Right renal cortex interstitium (tissue), 3 donors: Measurements from ENCODE around the gene ITIH5. TPM values are rescaled to one million over a fixed set of nuclear protein-coding genes. Genes with fewer than 3 reads are reported as not detected.
"Not testable (repeated sequence)": the region's sequence is repeated elsewhere in the genome, so short reads cannot be mapped to it uniquely, and the experiment has no call there.

Experiments
- DNase-seq, 3 donors: peaks; one replicate each; pipeline ENCODE4 v3.0.0-alpha.2; 2013; ENCODE audit warnings: low read depth in 3 of 3, low spot score in 2 of 3
- polyA plus RNA-seq, 3 donors: library from polyadenylated mRNA; unstranded; fragments of 120-200 nt; gene quantifications; one replicate each; pipeline ENCODE4 v1.2.1, GENCODE V29; 2013; ENCODE audit not compliant: insufficient read length in 3 of 3

ITIH5 gene
- 10 to 100 TPM; 21.9 to 25.9 (median 24.2) TPM for polyA plus RNA-seq

- DNase-seq = no peak
These were observed at the start of gene ITIH5 for GRCh38 chr10:7666253-7667023. Gene ITIH5, minus strand, starts transcription at chr10:7666966. Its CDS starts 74 bp downstream, at chr10:7666892.

GRCh38 chr10:7715515-7715914 is 48.7 kb upstream of the ITIH5 start:
- no peak for DNase-seq

DNA sequence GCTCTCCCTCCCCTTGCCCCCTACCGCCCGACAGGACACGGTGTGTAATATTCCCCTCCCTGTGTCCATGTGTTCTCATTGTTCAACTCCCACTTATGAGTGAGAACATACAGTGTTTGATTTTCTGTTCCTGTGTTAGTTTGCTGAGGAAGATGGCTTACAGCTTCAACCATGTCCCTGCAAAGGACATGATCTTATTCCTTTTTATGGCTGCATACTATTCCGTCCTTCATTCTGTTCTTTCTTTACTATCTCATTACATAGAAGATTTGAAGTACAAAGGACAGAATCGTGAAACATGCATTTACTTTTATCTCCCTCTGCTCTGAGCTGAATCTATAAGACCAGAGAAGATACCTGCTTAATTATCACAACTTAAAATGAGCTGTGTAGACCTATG is 44.3 kb upstream of the ITIH5 start:
- DNase-seq = not testable (repeated sequence)

DNA sequence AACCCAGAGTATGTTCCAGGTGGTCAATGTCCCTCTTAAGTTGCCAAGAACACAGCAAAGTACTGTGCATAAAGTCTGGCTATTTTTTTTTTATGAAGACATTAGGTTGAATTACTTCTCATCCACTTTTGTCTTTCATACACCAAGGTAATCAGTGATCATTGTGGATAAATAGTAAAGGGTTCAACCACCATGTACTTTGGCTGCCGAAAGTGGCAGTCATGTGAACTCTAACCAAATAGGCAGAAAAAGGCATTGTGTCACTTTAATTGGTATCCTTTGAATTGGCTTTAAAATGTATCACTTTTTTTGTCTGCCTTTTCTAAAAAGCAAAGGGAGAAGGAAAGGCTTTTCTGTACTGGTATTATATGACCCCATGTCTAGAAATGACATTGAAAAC is 43.7 kb upstream of the ITIH5 start:
- DNase-seq = no peak

- no peak for DNase-seq
These were observed 42.1 kb upstream of the ITIH5 start for GRCh38 chr10:7708832-7709231.

DNA sequence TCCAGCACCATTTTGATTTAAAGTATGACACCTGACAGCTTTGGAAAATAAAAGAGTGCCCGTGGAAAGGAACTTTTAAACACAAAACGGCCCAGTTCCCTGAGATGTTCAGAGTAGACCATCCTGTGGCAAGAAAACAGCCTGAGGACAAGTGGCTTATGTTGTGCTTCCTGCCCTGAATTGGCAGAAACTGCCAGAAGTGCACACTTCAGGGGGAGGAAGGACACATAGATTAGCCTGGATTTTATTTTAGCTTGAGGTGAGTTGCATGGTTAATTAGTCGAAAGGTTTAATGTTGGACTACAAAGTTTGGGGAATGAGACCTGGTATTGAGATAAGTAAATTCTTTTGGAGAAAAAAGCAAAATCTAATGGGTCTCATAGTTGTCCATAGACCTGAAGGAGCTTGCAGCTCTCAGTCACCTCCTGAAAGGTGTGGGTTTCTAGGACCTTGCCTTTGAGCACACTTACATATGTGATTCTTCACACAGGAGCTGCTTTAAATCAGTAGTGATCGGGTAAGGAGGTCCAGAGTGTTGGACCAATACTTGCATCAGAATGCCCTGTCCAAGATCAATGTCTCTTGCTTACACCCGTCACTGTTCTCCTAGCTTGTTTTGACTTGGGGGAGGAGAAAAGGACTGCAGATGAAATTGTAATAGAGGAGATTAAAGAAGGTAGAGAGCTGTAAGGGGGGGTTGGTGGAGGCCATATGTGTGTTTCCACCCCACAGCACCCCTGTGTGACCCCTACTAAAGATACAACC is 41.3 kb upstream of the ITIH5 start:
- no peak for DNase-seq

DNA sequence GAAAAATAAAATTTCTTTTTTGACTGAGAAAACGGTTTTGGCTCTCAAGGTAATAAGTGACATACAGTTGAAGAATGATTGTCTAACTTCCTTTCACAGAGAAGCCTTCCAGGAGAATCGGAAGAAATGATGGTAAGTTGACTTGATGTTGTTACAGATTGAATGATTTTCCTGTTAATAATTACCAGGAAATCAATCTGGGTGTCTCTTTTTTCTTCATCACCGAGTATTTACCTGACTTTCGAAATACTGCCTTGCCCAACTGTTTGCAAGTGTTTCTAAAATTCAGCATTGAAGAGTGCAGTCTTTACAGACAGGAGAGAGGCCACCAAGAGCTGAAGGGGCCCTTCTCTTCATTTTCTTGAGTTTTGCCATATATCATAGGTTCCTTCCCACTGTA is 40.3 kb upstream of the ITIH5 start:
- no peak for DNase-seq

- no peak for DNase-seq
These were observed 39.8 kb upstream of the ITIH5 start for GRCh38 chr10:7706534-7707073.

- no peak for DNase-seq
These were observed 38.6 kb upstream of the ITIH5 start for GRCh38 chr10:7705341-7705740.

DNA sequence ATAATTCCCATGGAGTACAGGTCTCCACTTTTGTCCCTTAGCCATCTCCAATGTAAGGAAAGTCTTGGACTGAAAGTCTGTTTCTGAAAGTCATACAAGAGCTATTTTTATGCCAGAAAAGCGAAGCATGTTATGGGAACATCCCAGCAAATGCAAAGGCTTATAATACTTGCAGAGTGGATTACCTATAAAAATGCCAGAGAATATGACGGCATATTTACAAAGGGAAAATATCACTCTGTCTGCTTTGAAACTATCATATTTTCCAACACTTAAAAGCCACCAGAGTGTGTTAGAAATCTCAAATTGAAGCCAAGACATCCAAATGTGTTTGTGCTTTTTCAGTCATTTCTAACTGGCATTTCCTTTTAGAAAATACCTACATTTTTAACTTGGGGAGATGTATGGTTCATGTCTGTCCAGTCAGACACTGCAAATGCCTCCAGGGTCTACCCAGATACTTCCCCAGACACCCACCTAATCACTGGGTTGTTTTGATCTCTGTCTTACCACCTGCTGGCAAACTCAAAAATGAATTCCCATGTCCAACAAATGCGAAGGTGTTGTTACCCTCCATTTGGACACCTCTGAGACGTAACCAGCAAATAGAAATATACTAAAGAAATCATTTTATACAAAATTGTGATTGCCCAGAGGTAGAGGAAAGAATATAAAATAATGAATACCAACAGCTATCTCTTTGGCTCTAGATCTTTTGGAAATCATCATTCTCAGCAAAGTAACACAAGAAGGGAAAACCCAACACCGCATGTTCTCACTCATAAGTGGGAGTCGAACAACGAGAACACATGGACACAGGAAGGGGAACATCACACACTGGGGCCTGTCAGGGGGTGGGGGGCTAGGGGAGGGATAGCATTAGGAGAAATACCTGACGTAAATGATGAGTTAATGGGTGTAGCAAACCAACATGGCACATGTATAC is 37.6 kb upstream of the ITIH5 start:
- no peak for DNase-seq

- no peak for DNase-seq
These were observed 36.4 kb upstream of the ITIH5 start, which contains the start of gene ITIH2 for GRCh38 chr10:7703140-7703539. Gene ITIH2, plus strand, starts transcription at chr10:7703316. Its CDS starts 119 bp downstream, at chr10:7703435.

DNA sequence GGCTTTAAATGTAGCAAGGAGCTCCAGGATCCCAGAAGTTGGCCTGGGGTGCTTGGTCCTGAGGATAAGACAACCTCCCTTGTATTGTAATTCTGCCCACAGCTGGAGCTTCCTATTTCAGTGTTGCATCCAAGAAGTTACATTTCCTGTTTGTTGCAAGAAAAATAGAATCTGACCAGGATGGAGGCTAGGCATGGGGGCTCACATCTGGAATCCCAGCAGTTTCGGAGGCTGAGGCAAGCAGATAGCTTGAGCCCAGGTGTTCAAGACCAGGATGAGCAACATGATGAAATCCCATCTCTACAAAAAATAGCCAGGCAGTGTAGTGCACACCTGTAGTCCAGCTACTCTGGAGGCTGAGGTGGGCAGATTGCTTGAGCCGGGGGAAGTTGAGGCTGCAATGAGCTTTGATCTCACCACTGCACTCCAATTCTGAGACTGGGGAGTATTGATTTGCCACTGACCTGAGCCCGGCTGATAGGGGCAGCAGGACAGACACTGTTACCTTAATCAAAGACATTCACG is 35.6 kb upstream of the ITIH5 start:
- DNase-seq = no peak

- DNase-seq = no peak
These were observed 34.5 kb upstream of the ITIH5 start for GRCh38 chr10:7701158-7701742.

GRCh38 chr10:7700577-7701125 is 33.9 kb upstream of the ITIH5 start:
- no peak for DNase-seq

- DNase-seq = no peak
These were observed 30.7 kb upstream of the ITIH5 start for GRCh38 chr10:7697426-7697825.

DNA sequence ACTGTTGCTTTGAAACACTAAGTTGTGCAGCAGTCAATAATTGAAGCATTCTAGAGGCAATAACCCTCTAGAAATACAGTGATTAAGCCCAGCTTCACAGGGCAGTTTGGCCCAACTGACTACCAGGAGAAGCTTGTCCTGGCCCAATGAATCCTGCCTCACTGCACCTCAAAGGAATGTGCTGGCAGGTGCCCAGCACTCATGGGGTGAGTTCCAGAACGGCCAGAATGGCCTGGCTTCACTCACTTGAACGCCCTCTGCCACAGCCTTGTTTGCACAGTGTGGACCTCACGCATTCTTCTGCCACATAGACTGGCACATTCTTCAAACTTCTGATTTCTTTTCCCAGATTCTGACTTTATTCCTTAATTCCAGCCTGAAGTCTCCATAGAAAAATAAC is 29.8 kb upstream of the ITIH5 start:
- DNase-seq = no peak

- not testable (repeated sequence) for DNase-seq
These were observed 26.4 kb upstream of the ITIH5 start for GRCh38 chr10:7693194-7693593.

DNA sequence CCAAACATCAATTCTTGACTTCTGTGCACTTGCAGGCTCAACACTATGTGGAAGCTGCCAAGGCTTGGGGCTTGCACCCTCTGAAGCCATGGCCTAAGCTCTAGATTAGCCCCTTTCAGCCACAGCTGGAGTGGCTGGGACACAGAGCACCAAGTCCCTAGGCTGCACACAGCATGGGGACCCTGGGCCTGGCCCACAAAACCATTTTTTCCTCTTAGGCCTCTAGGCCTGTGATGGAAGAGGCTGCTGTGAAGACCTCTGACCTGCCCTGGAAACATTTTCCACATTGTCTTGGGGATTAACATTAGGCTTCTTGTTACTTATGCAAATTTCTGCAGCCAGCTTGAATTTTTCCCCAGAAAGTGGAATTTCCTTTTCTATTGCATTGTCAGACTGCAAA is 25.6 kb upstream of the ITIH5 start:
- not testable (repeated sequence) for DNase-seq

DNA sequence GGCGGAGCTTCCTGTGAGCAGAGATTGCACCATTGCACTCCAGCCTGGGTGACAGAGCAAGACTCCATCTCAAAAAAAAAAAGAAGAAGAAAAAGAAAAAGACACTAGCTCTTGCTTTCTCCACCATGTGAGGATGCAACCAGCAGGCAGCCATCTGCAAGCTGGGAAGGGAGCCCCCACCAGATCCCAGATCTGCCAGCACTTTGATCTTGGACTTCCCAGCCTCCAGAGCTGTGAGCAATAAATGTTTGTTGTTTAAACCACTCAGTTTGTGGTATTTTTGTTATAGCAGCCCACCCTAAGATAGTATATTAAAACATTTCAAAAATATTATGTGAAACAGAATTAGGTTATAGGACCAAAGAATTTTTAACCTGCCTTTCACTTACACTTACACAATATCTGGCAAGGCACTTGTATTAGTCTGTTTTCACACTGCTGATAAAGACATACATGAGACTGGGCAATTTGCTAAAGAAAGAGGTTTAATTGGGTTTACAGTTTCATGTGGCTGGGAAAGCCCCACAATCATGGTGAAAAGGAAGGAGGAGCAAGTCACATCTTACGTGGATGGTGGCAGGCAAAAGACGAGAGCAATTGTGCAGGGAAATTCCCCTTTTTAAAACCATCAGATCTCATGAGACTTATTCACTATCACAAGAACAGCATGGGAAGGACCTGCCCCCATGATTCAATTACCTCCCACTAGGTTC is 24.3 kb upstream of the ITIH5 start:
- DNase-seq = not testable (repeated sequence)
